NOMO-1 treated with DMSO at 0.1 percent for 48 hours (cell line): ENCODE measurements around the gene TNIP1.

Experiments used
- DNase-seq: peaks from one replicate; lab custom pipeline; 2025; ENCODE audit not compliant: unreplicated experiment; lab: John Stamatoyannopoulos, UW

Gene TNIP1

DNA sequence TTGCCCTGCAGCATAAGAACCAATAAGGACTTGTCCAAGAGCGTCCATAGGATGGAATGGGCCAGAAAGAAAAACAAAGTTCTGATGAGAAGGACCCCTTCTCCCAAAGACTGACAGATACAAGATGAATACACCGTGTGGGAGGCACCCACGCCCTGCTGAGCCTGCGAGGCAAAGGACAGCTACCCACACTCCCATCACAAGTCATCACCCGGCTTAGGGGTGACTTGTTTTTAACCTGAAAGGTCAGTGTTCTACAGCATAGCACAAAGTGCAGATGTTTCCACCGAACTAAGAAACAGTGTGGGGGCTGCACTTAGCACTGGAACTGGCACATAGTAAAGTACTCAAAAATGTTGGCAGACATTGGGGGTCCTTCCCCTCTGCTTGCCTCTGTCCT is 13.9 kb downstream of the TNIP1 start:
- DNase-seq = no peak

DNA sequence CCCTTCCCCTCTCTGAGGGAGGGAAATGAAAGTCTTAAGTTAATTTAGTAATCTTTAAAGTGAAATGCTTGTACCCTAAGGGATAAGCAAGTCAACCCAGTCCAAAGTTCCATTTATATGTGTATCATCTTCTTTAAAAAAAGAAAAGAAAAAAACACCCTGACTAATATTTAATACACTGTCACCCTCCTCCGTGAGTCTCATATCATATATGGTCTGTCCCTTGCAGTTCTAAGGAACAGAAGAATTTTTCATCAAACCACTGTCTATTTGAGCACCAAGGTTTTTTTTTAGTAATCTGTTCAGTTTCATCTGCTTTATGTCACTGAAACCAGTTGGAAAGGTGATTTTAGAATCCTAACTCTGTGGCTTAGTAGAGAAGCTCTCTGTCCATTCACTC is 15.2 kb downstream of the TNIP1 start:
- DNase-seq = no peak

DNA sequence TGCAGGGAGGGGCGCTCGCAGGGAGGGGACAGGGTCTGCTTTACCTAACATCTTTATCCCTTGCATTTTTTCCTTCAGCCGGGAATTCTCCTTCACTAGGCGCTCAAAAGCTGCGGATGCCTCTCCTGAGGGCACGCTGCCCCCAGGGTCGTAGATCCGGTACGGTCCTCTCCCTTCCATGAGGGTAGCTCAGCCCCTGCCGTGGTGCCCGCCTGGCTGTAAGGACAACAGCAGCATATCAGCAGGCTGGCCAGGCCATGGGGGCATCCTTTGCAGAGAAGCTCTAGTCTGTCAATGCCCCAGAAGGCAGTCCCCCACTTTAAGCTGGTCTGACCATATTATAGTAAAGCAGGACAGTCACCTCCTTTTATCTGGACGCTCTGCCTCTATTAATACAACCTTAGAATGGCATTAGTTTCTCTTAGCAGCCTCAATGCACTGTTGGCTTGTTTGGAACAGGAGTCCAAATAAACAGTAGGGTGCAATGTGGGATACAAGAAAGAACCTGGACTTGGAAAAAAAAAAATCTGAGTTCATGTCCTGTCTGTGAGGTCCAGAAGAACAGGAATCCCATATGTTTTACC is 15.8 kb downstream of the TNIP1 start:
- DNase-seq = no peak

DNA sequence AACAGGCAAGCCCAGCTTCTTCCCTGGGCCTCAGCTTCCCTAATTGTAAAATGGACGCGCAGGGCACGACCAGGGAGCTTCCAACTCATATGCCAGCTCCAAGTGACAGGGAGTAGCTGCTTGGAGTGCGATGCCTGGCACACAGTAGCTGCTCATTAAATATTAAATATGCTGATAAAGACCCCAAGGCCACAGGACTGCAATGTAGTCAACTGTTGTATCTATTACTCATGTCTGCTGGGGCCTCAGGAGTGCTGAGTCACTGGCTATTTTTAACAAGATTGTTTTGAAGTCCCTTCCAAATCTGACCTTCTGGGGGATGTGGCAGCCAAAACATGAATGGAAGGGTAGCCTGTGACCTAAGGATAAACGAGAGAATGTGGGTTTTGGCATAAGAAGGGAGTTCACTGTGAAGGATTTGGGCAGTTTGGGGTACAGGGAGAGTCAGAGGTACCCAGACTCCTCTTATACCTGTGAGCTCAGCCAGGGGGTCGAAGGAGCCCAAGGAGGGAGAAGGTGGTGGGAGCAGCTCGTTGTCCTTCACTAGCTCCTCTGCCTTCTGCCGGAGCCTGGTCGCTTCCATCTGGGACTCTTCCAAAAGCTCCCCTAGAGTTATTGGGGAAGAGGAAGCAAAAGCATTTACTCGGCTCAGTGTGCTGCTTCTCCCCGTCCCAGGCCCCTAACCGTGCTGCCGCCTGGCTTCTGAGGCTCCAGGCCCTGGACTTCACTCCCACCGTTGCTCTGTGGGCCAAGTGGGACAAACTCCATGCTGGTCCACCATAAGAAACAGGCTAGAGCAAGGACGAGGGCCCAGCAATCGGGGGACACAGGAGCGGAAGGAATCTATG is 17.5 kb downstream of the TNIP1 start:
- DNase-seq = peak; percentile 61

DNA sequence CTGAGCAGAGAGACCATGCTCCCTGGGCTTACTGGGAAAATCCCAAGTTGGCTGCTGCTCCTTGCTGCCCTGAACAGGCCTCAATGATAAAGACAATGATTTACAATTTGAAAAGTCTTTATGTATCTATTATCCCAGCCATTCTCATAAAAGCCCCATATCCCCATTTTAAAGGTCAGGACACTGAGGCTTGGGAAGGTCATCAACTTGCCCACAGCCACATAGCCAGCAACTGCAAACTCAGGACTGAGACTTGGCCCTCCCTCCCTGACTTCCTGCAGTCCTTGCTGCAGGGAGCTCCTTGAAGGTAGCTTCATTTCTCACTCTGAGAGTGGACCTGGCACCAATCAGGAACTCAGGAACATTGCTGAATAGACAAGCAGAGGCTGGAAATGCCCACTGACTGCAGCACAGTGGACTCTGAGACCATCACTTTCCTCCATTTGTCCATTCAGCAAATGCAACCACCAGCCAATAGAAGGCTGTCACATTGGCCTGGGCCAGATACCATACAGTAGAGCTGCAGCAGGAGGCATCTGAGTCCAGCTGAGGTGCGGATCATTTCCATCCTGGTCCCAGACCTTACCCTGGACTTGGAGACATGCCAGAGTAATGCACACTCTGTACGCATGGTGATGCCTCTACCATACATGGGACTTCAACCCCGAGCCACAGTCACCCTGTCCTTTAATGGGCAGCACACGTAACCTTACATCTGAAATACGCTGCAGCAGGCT is 18.3 kb downstream of the TNIP1 start:
- DNase-seq = no peak

DNA sequence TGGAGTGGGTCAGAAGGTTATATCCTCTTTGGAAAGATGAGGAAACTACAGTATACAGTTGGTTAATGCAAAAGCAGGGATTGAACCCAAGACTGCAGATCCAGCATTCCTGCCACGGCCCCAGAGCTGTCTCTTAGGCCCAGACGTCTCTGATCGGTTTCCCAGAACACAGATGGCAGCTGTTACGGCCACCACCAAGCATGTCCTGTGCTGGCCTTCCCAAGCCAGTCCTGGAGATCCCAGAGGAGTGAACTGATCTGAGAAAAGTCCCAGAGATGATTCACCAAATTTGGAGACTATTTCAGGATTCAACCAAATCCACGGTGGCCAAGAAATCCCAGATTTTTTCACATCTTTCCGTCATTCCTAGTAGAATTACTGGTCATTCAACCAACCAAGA is 20.1 kb downstream of the TNIP1 start:
- DNase-seq = no peak

DNA sequence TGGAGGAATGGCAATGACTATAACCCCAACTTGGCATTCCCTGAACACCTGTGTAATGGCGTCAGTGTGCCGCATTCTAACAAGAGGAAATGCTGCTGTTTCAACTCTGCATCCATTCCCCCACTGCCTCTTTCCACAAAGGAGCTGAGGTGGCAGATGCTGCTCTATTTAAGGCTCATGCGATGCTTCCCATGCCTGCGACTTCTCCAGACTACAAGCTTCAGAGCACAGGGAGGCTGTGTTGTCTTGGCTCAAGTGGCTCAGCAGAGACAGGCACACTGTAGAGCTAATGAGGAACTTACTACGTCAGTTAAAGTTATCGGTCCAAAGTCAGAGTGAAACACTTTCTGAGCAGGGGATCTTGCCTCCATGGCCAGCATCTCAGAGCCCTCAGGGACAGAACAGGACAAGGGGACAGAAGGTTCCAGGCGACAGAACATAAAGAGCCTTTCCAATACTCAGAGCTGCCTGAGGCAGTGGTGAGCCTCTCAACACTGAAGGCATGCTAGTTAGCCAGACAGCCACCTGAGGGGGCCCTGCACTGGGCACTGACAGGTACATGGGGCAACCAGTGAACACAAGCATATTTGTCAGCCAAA is 21.8 kb downstream of the TNIP1 start:
- DNase-seq = peak; percentile 39

DNA sequence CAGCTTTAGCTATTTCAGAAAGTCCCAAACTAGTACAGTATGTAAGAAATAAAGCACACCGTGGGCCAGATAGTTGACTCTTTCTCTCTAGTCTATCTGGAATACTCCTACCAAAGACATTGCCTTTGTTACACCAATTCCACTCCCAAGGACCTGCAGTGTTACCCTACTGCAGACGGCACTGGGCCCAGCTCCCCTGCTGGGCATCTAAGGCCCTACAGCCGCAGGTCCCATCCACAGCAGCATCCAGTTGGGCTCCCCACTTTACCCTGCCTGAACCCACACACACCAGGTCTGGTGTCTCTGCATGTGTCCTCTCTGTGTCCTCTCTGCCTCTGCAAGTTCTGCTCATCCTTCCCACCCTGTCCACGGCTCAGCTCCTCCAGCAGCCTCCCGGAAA is 22.5 kb downstream of the TNIP1 start:
- no peak for DNase-seq

DNA sequence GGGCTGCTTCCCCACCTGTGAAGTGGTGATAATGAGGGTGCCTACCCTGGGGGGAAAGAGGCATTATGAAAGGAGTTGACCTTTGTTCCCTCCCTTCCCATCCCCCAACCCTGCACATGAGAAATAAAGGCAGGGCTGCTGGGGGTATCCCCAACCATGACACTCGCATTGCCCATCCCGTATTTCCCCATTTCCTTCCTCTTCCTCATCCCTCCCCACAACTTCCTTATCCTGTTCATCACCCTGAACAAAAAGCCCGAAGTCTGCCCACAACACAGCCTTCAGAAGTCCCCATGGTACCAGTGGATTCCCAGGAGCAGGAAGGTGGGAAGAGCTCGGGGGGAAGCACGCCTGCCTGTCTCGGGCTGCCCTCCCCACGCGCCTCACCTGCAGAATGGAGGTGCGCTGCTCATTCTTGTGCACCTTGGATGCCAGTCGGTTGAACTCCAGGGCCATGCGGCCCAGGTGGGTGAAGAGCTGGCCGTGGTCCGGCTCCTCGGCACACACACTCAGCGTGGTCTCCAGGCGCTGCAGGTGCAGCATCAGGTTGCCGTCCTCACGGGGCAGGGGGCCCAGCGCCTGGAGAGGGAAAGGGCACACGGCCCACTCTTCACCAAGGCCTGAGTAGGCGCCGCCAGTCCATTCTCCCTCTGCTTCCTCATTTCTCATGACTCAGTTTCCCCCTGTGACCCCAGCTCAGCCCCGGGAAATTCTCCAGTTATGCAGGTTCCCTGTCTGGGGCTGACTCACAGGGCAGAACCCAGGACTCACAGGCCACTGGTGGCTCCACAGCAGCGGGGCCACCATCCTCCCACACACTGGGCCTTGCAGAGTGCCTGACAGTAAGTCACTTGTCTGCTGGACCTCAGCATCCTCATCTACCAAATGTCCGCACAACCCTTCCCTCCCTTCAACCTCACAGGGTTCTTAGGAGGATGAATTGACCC is 24.2 kb downstream of the TNIP1 start:
- no peak for DNase-seq

DNA sequence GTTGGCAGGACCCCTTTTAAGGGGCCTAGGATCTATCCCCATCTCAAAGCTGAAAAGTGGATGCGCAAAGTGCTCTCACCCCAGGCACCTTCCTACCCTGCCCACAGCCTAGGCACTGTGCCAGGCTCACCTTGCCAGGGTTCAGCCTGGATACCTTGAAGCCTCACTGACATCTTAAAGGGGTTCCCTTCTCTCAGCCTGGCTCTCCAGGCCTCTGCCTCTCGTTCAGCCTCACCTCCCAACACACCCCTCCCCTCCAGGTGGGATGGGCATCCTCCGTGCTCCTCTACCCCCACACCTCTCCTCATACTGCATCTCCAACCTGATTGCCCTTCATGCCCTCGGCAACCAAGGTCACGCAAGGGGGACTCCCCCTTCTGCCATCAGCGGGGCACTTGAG is 25.5 kb downstream of the TNIP1 start:
- no peak for DNase-seq

DNA sequence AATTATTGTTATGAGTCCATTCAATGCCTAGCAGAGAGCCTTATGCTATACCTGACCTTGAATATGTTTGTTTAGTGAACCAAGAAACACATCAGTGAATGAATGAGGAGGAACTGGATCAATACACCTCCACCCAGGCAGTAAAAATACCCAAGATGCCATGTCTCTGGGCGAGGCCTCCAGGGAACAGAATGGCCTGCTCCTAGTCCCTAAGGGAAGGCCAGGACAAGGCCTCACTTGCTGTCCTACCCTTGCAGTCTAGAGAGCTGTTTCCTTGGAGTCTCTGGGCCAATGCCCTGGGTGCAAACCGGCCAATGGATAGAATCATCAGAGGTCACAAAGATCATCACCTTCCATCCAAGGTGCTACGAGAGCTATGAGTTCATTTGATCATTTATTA is 26.1 kb downstream of the TNIP1 start:
- DNase-seq = no peak

DNA sequence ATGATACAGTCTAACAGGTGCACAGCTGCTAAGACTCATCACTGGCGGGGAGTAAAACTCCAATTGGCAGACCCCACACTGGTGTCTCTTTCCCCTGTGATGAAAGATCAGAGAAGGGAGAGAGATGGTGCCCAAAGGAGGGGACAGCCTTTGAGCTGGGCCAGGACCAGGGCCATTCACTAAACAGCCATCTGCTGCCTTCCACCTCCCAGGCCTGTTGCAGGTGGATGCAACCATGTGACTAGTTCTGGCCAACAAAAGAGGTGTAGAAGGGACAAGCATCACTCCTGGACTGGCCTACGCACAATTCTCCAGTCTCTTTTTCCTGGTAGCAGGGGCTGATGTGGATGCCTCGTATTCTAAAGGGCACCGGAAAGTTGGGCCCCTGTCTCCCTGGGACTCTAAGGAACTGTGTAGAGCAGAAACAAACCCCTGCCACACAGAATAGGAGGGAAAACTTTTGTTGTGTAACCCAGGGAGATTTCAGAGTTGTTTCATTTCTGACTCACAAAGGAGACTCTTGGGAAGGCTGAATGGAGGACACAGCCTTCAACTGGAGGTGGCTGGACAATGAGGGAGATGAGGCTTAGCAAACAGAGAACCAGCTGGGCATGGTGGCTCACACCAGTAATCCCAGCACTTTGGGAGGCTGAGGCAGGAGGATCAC is 26.9 kb downstream of the TNIP1 start:
- no peak for DNase-seq

DNA sequence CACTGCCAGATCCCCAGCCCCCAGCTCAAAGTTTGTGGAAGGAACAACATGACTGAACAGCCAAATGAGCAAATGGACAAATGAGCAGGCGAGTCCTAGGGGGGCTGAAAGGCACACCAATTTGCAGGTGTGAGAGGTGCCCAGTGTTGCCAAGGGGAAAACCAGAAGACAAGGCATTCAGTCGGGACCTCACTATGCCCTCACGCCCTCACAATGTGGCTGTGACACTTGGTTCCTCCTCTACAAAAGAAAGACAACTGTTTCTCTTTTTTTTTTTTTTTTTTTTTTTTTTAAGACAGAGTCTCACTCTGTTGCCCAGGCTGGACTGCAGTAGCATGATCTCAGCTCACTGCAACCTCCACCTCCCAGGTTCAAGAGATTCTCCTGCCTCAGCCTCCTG is 28.0 kb downstream of the TNIP1 start:
- no peak for DNase-seq

DNA sequence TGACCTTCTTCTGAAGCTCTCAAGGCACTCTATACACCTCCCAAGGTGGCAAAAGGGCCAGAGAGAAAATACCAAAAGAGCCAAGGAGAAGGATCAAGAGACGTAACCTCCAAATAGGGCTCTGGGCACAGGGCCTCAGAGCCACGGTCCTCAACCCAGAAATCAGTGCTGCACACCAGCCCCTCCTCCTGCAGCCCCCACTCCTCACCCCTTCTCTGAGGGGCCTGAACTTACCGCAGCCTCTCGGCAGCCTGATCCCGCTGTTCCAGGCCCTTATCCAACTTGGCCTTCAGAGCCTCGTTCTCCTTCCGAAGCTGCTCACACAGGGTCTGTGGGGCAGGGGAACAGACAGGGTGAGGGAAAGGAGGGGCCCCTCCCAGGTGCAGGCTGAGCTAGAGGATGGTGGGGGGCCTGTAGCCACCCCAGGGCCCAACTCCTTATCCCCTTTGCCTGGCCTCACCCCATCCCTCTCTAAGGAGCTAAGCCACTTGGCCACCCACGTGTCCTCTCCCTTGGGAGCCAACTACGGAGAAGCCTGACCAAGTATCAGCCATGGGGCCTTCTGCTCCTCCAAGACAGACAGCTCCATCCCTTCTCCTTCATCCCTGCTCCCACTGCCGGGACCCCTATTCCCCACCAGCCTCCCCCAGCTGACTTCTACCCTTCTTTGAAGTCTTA is 28.8 kb downstream of the TNIP1 start:
- DNase-seq = no peak

DNA sequence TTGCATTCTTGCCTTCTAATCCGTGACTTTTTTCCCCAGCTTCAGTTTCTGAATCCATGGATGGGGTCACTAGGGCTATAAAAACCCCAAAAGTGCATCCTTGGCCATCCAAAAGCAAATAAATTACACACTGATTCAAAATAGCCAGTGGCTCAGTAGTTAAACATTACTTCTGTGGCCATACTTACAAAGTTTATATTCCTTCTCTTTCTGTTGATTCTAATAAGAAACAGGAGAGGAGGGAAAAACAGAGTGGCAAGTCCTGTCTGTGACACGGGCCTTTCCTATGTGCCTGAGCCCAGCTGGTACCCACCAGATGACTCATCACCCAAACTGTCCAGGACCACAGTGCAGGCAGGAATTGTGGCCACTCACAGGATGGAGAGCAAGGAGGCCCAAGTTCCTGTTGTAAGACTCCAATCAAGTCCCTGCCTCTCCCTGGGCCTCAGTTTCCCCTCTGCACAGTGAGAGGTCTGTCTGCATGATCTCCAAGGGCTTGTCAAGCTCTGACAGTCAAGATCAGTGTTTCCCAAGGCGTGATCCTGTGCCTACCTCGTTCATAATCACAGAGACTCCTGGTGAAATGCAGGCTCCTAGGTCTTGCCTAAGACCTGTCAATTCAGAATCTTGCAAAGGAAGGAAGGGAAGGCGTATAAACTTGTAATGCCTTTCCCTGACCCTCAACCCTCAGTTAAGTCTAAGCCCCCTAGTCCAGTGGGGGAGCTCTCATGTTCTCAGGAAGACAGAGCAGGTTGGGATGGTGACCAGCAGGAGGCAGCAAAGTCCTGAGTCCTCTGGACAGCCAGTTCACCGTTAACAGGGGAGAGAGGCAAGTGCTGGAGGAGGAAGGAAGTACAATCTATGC is 29.5 kb downstream of the TNIP1 start:
- DNase-seq = peak; percentile 90

DNA sequence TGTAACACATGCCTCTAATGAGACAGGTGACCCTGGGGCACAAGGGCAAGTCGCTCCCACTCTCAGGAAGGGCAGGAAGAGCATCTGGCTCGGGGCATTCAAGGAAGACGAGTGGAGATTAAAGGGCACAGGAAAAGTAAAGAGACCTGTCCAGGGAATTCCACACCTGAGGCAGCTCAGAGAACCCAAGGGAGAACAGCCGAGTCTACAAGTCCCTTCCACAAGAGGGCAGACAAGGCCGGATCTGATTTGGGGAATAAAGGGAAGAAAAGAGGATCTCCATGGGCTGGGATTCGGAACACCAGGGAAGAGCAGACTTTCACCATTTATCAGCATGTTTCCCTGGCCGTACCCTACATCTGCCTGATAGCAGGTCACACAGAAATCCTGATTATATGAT is 32.3 kb downstream of the TNIP1 start:
- DNase-seq = no peak

DNA sequence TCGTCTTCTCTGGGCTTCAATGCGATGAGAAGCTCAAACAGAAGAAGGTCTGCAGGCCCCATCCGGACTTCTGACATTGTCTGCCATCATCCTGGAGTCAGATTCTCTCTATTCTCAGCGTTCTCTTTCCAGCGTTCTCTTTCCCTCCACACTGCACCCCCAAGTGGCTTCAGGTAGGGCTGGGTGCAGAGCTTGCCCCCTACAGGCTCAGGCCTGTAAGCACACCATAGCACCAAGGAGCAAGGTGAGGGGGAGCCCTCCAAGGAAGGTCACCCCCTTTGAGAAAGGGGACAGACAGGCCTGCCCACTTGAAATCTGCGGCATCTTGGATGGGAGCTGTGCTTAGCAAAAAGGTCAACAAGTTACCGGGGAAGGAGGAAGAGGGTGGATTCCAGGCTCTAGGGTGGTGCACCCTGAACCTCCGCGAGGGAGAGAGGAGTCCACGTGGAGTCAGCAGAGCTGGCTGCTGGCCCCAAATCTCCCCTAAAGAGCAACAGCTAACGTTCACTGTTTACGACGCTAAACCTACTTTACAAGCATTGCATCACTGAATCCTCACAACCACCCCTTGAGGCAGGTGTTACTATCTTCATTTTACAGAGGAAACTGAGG is 32.9 kb downstream of the TNIP1 start:
- no peak for DNase-seq

DNA sequence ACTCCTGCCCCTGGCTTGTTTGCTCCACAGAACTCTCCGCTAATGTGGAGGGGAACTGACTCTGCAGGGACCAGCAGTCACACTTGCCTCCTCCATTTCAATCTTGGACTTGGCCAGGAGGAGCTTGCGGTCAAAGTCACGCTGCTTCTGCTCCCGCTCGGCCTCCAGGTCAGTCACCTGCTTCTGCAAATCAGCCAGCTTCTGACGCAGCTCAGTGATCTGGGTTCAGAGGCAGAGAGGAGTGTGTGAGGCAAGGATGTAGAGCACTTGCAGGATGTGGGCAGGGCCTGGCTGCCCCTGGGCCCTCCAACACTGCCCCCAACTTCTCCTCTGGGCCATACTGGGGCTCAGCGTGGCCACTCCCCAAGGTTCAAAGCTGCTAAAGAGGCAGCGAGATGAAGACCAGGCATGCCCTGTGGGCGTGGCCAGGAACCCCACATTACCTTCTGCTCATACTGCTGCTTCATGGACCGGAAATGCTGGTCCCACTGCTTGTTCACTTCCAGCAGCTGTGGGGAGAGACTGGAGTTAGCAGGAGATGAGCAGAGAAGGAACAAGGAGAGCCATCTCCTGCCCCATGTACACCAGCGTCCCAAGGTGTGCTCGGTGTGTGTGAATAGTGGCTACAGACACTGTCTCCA is 38.3 kb downstream of the TNIP1 start:
- no peak for DNase-seq
